H7 (cell line): ENCODE measurements around the gene RHBDF2. TPM values are rescaled to one million over a fixed set of nuclear protein-coding genes. Genes with fewer than 3 reads are reported as not detected.

Experiments used
- DNase-seq: peaks from one replicate; pipeline ENCODE4 v3.0.0; 2012
- H3K27me3 ChIP-seq: 2 replicates; pipeline ENCODE4 v1.6.0; 2011; ENCODE audit warnings: mild to moderate bottlenecking, low read length; ENCODE audit not compliant: control insufficient read depth, insufficient read depth
- H3K36me3 ChIP-seq: replicated peaks from 2 replicates; pipeline ENCODE4 v1.5.1; 2011; ENCODE audit warnings: low read length; ENCODE audit not compliant: control insufficient read depth, insufficient read depth
- H3K4me3 ChIP-seq: 2 replicates; pipeline ENCODE4 v1.5.1; 2011; ENCODE audit warnings: low read depth, mild to moderate bottlenecking, control low read depth, low read length, moderate library complexity; ENCODE audit not compliant: insufficient read depth
- total RNA-seq: library from RNA; depleted of rRNA; stranded (reverse); fragments of >200 nt; shearing (Covaris generic); gene quantifications from 2 replicates; pipeline ENCODE4 v1.2.3, GENCODE V29; 2014

Gene RHBDF2
- total RNA-seq, 1 experiment from 2014 or later: 23.0 TPM

- peak; percentile 61 for DNase-seq
- Histone ChIP-seq H3K4me3 (no peak overlapping the region), H3K36me3 (no peaks in the 10 kb centered on the region), H3K27me3 (no peaks in the 10 kb centered on the region; the same call in 1 of the 2 replicates)
Observed at GRCh38 chr17:76461765-76462555, 39.3 kb downstream of the RHBDF2 start.

GRCh38 chr17:76459674-76460073 is 41.5 kb downstream of the RHBDF2 start:
- Histone ChIP-seq H3K27me3 (no peaks in the 10 kb centered on the region; the same call in 1 of the 2 replicates), H3K4me3 (no peak overlapping the region), H3K36me3 (no peaks in the 10 kb centered on the region)
- no peak for DNase-seq

GRCh38 chr17:76458580-76459490 is 42.4 kb downstream of the RHBDF2 start:
- H3K36me3 ChIP-seq: no peaks in the 10 kb centered on the region
- H3K27me3 ChIP-seq: no peaks in the 10 kb centered on the region; the same call in 1 of the 2 replicates
- peak; percentile 82 for DNase-seq
- H3K4me3 ChIP-seq: no peak overlapping the region

- H3K36me3 ChIP-seq: no peaks in the 10 kb centered on the region; the same call in none of the 2 replicates
- no peak for DNase-seq
- H3K4me3 ChIP-seq: no peak overlapping the region
- H3K27me3 ChIP-seq: no peaks in the 10 kb centered on the region
Observed at GRCh38 chr17:76453431-76453743, 47.8 kb downstream of the RHBDF2 start.

GRCh38 chr17:76452660-76453430 is 48.4 kb downstream of the RHBDF2 start, which contains the start of gene UBE2O:
UBE2O (minus strand) TSS chr17:76453152; CDS start chr17:76453141, 11 bp downstream.
- Histone ChIP-seq H3K36me3 (no peaks in the 10 kb centered on the region; the same call in none of the 2 replicates), H3K4me3 (peak within 1 kb of the TSS; percentile 81), H3K27me3 (no peaks in the 10 kb centered on the region)
- peak; percentile 98 for DNase-seq

GRCh38 chr17:76452127-76452659 is 49.0 kb downstream of the RHBDF2 start:
- Histone ChIP-seq H3K4me3 (peak overlapping the region; percentile 81), H3K36me3 (no peaks in the 10 kb centered on the region; the same call in none of the 2 replicates), H3K27me3 (no peaks in the 10 kb centered on the region)
- peak; percentile 62 for DNase-seq

- H3K27me3 ChIP-seq: no peaks in the 10 kb centered on the region
- H3K4me3 ChIP-seq: peak overlapping the region; percentile 81
- no peaks in the 10 kb centered on the region; the same call in none of the 2 replicates for H3K36me3 ChIP-seq
- DNase-seq: no peak
Observed at GRCh38 chr17:76451506-76451905, 49.7 kb downstream of the RHBDF2 start.

- H3K36me3 ChIP-seq: no peaks in the 10 kb centered on the region; the same call in none of the 2 replicates
- DNase-seq: no peak
- no peak overlapping the region for H3K4me3 ChIP-seq
- no peaks in the 10 kb centered on the region for H3K27me3 ChIP-seq
Observed at GRCh38 chr17:76449126-76449525, 52.1 kb downstream of the RHBDF2 start.

GRCh38 chr17:76447931-76448652 is 53.1 kb downstream of the RHBDF2 start:
- no peak overlapping the region for H3K4me3 ChIP-seq
- DNase-seq: no peak
- no peaks in the 10 kb centered on the region for H3K27me3 ChIP-seq
- H3K36me3 ChIP-seq: no peaks in the 10 kb centered on the region; the same call in none of the 2 replicates

- no peak for DNase-seq
- H3K36me3 ChIP-seq: no peaks in the 10 kb centered on the region; the same call in none of the 2 replicates
- H3K27me3 ChIP-seq: no peaks in the 10 kb centered on the region
- no peak overlapping the region for H3K4me3 ChIP-seq
Observed at GRCh38 chr17:76446449-76447231, 54.6 kb downstream of the RHBDF2 start.

- H3K27me3 ChIP-seq: no peaks in the 10 kb centered on the region
- H3K36me3 ChIP-seq: no peaks in the 10 kb centered on the region; the same call in 1 of the 2 replicates
- no peak for DNase-seq
- no peak overlapping the region for H3K4me3 ChIP-seq
Observed at GRCh38 chr17:76445697-76446448, 55.4 kb downstream of the RHBDF2 start.

- Histone ChIP-seq H3K27me3 (no peaks in the 10 kb centered on the region), H3K36me3 (no peaks in the 10 kb centered on the region; the same call in 1 of the 2 replicates), H3K4me3 (no peak overlapping the region)
- DNase-seq: peak; percentile 60
Observed at GRCh38 chr17:76444518-76445311, 56.5 kb downstream of the RHBDF2 start.
